ENCODE results near the gene ZNF593. TPM values are rescaled to one million over a fixed set of nuclear protein-coding genes. Genes with fewer than 3 reads are reported as not detected.

ZNF593 gene
- total and polyA plus RNA-seq, 2 experiments from 2014 or later = 26.2 to 108 TPM

DNA sequence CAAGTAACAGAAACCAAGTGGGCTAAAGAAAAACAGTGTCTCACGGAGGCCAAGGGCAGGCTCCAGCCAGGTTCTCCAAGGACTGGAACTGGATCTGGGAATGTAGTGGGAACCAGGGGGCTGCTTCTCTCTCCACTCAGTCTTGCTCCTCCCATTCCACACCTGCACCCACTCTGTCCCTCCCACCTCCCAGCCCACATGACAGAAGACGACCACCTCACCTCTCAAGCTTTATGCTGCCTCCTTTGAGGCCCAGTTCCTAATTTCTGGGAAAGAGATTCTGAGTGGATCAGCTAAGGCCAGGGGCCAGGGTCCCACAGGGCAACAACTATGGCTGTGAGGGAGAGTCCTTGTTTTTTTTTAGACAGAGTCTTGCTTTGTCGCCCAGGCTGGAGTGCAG, 45.5 kb downstream of the ZNF593 start (continued):
- TF ChIP-seq, protein P1, sequence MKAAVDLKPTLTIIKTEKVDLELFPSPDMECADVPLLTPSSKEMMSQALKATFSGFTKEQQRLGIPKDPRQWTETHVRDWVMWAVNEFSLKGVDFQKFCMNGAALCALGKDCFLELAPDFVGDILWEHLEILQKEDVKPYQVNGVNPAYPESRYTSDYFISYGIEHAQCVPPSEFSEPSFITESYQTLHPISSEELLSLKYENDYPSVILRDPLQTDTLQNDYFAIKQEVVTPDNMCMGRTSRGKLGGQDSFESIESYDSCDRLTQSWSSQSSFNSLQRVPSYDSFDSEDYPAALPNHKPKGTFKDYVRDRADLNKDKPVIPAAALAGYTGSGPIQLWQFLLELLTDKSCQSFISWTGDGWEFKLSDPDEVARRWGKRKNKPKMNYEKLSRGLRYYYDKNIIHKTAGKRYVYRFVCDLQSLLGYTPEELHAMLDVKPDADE (IDR thresholded peaks at IDR 0.05) = no peak
- TF ChIP-seq, protein P2, sequence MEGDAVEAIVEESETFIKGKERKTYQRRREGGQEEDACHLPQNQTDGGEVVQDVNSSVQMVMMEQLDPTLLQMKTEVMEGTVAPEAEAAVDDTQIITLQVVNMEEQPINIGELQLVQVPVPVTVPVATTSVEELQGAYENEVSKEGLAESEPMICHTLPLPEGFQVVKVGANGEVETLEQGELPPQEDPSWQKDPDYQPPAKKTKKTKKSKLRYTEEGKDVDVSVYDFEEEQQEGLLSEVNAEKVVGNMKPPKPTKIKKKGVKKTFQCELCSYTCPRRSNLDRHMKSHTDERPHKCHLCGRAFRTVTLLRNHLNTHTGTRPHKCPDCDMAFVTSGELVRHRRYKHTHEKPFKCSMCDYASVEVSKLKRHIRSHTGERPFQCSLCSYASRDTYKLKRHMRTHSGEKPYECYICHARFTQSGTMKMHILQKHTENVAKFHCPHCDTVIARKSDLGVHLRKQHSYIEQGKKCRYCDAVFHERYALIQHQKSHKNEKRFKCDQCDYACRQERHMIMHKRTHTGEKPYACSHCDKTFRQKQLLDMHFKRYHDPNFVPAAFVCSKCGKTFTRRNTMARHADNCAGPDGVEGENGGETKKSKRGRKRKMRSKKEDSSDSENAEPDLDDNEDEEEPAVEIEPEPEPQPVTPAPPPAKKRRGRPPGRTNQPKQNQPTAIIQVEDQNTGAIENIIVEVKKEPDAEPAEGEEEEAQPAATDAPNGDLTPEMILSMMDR (conservative IDR thresholded peaks at IDR 0.05; ENCODE audit: low read depth in 2 of 2) = no peak
- TF ChIP-seq CREB1 (CRISPR knock-in tag; IDR thresholded peaks at IDR 0.05; ENCODE audit: low read depth) (no peak), NANOG (IDR thresholded peaks at IDR 0.05; ENCODE audit: borderline replicate concordance) (no peak)

DNA sequence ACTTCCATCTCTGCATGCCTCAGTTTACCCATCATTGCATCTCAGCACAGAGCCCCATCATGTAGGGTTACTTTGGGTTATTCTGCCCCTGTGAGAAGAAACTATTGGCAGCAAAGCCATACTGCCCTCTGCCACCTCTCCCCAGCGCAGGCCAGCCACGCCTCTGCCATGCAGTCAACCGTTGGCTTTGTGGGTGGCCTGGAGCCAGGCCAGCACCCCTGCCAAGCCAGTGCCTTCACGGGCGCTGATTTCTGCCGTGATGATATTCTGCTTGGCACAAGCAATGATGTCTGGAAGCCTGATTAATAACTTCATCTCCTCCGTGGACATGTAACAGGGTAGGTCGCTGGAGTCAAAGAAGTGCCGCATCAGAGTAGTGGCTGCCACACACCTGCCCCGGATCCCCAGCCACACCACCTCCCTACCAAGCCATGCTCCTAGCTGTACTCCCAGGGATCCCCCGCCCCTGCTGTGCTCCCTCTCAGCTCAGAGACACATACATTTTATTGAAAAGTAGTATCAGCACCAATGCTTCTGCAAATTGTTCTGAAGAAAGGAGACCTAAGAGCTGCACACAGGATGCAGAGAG, 49.3 kb downstream of the ZNF593 start:
- H4K20me1 ChIP-seq (replicated peaks; ENCODE audit: insufficient read depth) = no peaks in the 10 kb centered on the region
- Mint-ChIP-seq H3K27ac (no peak overlapping the region), H3K9me3 (no peaks in the 10 kb centered on the region), H3K4me3 (no peak overlapping the region), H3K27me3 (ENCODE audit: insufficient read depth, low read depth, poor library complexity) (peaks cover 20% of the 10 kb centered on the region), H3K4me1 (peaks cover 9% of the 10 kb centered on the region; the same call in 2 of the 3 replicates), H3K36me3 (ENCODE audit: low read depth) (no peaks in the 10 kb centered on the region)
- no peaks in the 10 kb centered on the region for H3K9me2 ChIP-seq (ENCODE audit: insufficient read depth)
- no peak overlapping the region for H2AFZ ChIP-seq
- H3K27ac ChIP-seq (ENCODE audit: low read depth) = no peak overlapping the region
- no peaks in the 10 kb centered on the region for H3K36me3 ChIP-seq (ENCODE audit: insufficient read depth)
- no peak for DNase-seq (ENCODE audit: low spot score)
- H3K4me1 ChIP-seq (ENCODE audit: insufficient read depth) = 0 out of 2 replicates have a peak, but pooled peaks cover 8% of the 10 kb centered on the region
- no peak overlapping the region for H3K4me2 ChIP-seq
- no peaks in the 10 kb centered on the region for H3F3A ChIP-seq (replicated peaks; ENCODE audit: low read depth)
- ATAC-seq = no peak
- H3K79me2 ChIP-seq (replicated peaks; ENCODE audit: insufficient read depth) = no peaks in the 10 kb centered on the region
- no peak overlapping the region for H3K4me3 ChIP-seq
- peaks cover 27% of the 10 kb centered on the region for H3K27me3 ChIP-seq (ENCODE audit: insufficient read depth)
- TF ChIP-seq, protein P1 (IDR thresholded peaks at IDR 0.05) = no peak
- TF ChIP-seq POLR2AphosphoS5 (IDR thresholded peaks at IDR 0.05; ENCODE audit: low read depth) = no peak
- no peak for TF ChIP-seq STAT1 (IDR thresholded peaks at IDR 0.05; ENCODE audit: unreplicated experiment)
- TF ChIP-seq ZNF114 (CRISPR knock-in tag; IDR thresholded peaks at IDR 0.05) = no peak
- TF ChIP-seq, protein P3, sequence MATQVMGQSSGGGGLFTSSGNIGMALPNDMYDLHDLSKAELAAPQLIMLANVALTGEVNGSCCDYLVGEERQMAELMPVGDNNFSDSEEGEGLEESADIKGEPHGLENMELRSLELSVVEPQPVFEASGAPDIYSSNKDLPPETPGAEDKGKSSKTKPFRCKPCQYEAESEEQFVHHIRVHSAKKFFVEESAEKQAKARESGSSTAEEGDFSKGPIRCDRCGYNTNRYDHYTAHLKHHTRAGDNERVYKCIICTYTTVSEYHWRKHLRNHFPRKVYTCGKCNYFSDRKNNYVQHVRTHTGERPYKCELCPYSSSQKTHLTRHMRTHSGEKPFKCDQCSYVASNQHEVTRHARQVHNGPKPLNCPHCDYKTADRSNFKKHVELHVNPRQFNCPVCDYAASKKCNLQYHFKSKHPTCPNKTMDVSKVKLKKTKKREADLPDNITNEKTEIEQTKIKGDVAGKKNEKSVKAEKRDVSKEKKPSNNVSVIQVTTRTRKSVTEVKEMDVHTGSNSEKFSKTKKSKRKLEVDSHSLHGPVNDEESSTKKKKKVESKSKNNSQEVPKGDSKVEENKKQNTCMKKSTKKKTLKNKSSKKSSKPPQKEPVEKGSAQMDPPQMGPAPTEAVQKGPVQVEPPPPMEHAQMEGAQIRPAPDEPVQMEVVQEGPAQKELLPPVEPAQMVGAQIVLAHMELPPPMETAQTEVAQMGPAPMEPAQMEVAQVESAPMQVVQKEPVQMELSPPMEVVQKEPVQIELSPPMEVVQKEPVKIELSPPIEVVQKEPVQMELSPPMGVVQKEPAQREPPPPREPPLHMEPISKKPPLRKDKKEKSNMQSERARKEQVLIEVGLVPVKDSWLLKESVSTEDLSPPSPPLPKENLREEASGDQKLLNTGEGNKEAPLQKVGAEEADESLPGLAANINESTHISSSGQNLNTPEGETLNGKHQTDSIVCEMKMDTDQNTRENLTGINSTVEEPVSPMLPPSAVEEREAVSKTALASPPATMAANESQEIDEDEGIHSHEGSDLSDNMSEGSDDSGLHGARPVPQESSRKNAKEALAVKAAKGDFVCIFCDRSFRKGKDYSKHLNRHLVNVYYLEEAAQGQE (IDR thresholded peaks at IDR 0.05; ENCODE audit: unreplicated experiment) = no peak
- no peak for TF ChIP-seq JUNB (IDR thresholded peaks at IDR 0.05; ENCODE audit: unreplicated experiment)
- no peak for TF ChIP-seq EZH2phosphoT487 (IDR thresholded peaks at IDR 0.05; ENCODE audit: unreplicated experiment)
- no peak for TF ChIP-seq CREB1 (CRISPR knock-in tag; IDR thresholded peaks at IDR 0.05; ENCODE audit: low read depth)
- TF ChIP-seq ZNF331 (CRISPR knock-in tag; IDR thresholded peaks at IDR 0.05; ENCODE audit: low read depth) = no peak
